HepG2 (cell line): ENCODE data around the gene BMF. TPM values are rescaled to one million over a fixed set of nuclear protein-coding genes. Genes with fewer than 3 reads are reported as not detected.

Experiments used
- BHLHE40 ChIP-seq: IDR thresholded peaks from 2 replicates; pipeline ENCODE4 v1.6.1; 2011; ENCODE audit warnings: low read length, improper control_type of control experiment
- CREM ChIP-seq, 2 experiments: sonication (generic) in 1 of 2; formaldehyde crosslinking in 1 of 2; IDR thresholded peaks; 2 replicates each; pipeline versions ENCODE4 v1.4.0 to v1.6.1; 2016 to 2020; ENCODE audit warnings: antibody characterized with exemption in 1 of 2, mild to moderate bottlenecking in 1 of 2, missing genetic modification reagents in 1 of 2
- CSRNP1 ChIP-seq: sonication (generic); formaldehyde crosslinking; IDR thresholded peaks from 2 replicates; pipeline ENCODE4 v1.8.1; 2023; ENCODE audit warnings: mild to moderate bottlenecking, missing genetic modification reagents
- E2F5 ChIP-seq: sonication (generic); formaldehyde crosslinking; conservative IDR thresholded peaks from 2 replicates; pipeline ENCODE4 v1.4.0; 2020; ENCODE audit warnings: missing genetic modification reagents
- HOMEZ ChIP-seq: IDR thresholded peaks from 2 replicates; pipeline ENCODE4 v1.6.1; 2016; ENCODE audit warnings: low read depth
- JUND ChIP-seq: sonication (generic); formaldehyde crosslinking; IDR thresholded peaks from 2 replicates; pipeline ENCODE4 v1.8.0; 2022; ENCODE audit warnings: mild to moderate bottlenecking, missing genetic modification reagents
- MED1 ChIP-seq: sonication (generic); formaldehyde crosslinking; IDR thresholded peaks from 2 replicates; pipeline ENCODE4 v1.4.0; 2020; ENCODE audit warnings: missing genetic modification reagents
- NFRKB ChIP-seq: fragments of 450-650 bp; IDR thresholded peaks from 2 replicates; pipeline ENCODE4 v1.6.1; 2017
- RFXANK ChIP-seq: IDR thresholded peaks from 2 replicates; pipeline ENCODE4 v1.6.1; 2016
- SAP130 ChIP-seq: IDR thresholded peaks from 2 replicates; pipeline ENCODE4 v1.6.1; 2016; ENCODE audit warnings: low read depth
- SP1 ChIP-seq, 2 experiments: fragments of 450-650 bp in 1 of 2; sonication (generic) in 1 of 2; formaldehyde crosslinking in 1 of 2; IDR thresholded peaks; 2 replicates each; pipeline versions ENCODE4 v1.4.0 to v1.6.1; 2016 to 2020; ENCODE audit warnings: missing genetic modification reagents in 1 of 2
- ZMAT5 ChIP-seq: sonication (generic); formaldehyde crosslinking; IDR thresholded peaks from 2 replicates; pipeline ENCODE4 v1.5.0; 2020; ENCODE audit warnings: mild to moderate bottlenecking, low read depth, missing genetic modification reagents, borderline replicate concordance
- ZNF280D ChIP-seq: sonication (generic); formaldehyde crosslinking; IDR thresholded peaks from 2 replicates; pipeline ENCODE4 v1.5.1; 2020; ENCODE audit warnings: mild to moderate bottlenecking, missing genetic modification reagents
- ZNF382 ChIP-seq: sonication (generic); formaldehyde crosslinking; IDR thresholded peaks from 2 replicates; pipeline ENCODE4 v1.5.0; 2020; ENCODE audit warnings: missing genetic modification reagents, mild to moderate bottlenecking, borderline replicate concordance
- polyA plus RNA-seq, 8 experiments: library from polyadenylated mRNA; depleted of rRNA in 3 of 8; stranded (reverse) in 7 of 8; unstranded in 1 of 8; fragments of >200 nt; fragmentation: Illumina TruSeq in 4 of 8; extraction: Trizol in 4 of 8; gene quantifications; 2 replicates each; pipeline versions ENCODE4 v1.2.1 to v1.2.3, GENCODE V29; 2011 to 2016; ENCODE audit warnings: low read depth in 4 of 8, missing spikeins in 1 of 8, mixed read lengths in 1 of 8; ENCODE audit not compliant: insufficient read depth in 1 of 8
- total RNA-seq, 5 experiments: library from RNA; depleted of rRNA; stranded (reverse); fragments of >200 nt; fragmentation: Illumina TruSeq; extraction: Trizol; gene quantifications; 2 replicates each; pipeline ENCODE4 v1.2.3, GENCODE V29; 2016; ENCODE audit warnings: low read depth in 1 of 5

BMF gene
- total and polyA plus RNA-seq, 2 of the 13 experiments (the other 11 are each of a cell fraction or from before 2014, with no cell fraction given) = 8.7 to 15.9 TPM

- TF ChIP-seq SP1 (IDR thresholded peaks at IDR 0.05) (no peak), SP1 (CRISPR knock-in tag; IDR thresholded peaks at IDR 0.05) (peak; percentile 95), HOMEZ (CRISPR knock-in tag) (peak; percentile 47; the same call in 1 of the 2 replicates), NFRKB (no peak), ZMAT5 (CRISPR knock-in tag) (no peak), RFXANK (CRISPR knock-in tag) (peak; percentile 44; the same call in 1 of the 2 replicates), CREM (IDR thresholded peaks at IDR 0.05) (peak; percentile 86), CREM (CRISPR knock-in tag; IDR thresholded peaks at IDR 0.05) (no peak), E2F5 (CRISPR knock-in tag) (no peak), BHLHE40 (peak; percentile 46; the same call in 1 of the 2 replicates), MED1 (CRISPR knock-in tag) (peak; percentile 85), ZNF280D (CRISPR knock-in tag) (no peak), SAP130 (CRISPR knock-in tag) (peak; percentile 88), ZNF382 (CRISPR knock-in tag) (no peak), JUND (CRISPR knock-in tag) (no peak), CSRNP1 (CRISPR knock-in tag) (peak; percentile 69; the same call in 1 of the 2 replicates)
These were observed at the start of gene BMF (continued) for GRCh38 chr15:40108855-40109735.
